Stimulated activated CD8-positive, alpha-beta memory T cell treated with anti-CD3 and anti-CD28 coated beads, Interleukin-4, amount 100 ng/mL, for 24 hours (primary cell): Measurements from ENCODE around the gene LRP6.
A peak's percentile ranks its signal among the peaks of the same experiment; 100 is the strongest.

Source experiments
- DNase-seq: peaks from one replicate; pipeline ENCODE4 v3.0.0-alpha.2; 2020; ENCODE audit warnings: low read depth

LRP6 gene

DNA sequence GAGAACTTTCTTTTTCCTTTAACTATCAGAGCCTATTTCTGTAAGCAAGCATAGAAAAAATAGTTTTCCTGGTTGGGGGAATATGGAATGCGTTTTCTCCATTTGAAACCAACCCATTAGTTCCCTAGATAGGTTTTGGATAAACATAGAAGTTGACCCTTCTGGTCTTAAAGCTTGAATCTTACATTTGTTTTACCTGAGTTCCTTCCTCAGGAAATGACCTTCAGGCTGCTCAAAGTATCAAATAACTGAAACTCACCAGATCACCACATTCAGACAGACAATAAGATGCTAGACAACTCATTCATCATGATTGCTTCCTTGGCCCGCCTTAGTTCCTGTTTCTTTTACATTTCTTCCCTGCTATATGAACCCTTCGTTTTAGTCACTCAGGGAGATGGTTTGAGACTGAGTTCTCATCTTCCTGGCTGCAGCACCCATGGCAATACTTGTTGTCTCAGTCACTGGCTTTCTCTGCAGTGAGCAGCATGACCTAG is 52.2 kb downstream of the LRP6 start:
- no peak for DNase-seq

DNA sequence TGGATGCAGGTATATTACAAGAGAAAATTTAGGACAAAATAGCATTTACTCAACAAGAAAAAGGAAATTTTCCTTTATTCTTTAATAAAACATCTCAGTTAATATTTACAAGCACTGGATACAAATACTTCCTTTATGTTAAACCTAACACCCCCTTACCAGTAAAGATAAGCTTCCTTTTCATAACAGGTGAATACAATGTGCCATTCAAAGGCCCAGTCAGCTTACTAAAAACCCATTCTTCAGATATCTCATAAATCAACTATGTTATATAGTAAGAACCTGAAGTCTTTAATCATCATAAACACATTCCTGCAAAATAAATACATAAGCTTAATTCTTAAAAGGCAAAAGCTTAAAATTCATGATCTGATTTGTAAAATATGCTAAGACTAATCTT is 52.6 kb downstream of the LRP6 start:
- no peak for DNase-seq

GRCh38 chr12:12212769-12213168 is 54.1 kb downstream of the LRP6 start:
- no peak for DNase-seq

DNA sequence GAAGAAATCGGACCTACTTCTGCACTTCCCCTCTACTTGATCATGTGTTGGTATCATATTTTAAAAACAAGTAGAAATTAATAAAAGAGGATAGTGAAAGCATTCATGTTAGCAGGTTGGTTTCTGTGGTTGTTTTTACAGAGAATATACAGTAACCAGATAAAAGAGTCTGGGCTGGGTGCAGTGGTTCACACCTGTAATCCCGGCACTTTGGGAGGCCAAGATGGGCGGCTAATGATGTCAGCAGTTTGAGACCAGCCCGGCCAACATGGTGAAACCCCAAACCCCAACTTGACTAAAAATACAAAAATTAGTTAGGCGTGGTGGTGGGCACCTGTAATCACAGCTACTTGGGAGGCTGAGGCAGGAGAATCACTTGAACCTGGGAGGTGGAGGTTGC is 55.9 kb downstream of the LRP6 start:
- DNase-seq, result peak; percentile 1

DNA sequence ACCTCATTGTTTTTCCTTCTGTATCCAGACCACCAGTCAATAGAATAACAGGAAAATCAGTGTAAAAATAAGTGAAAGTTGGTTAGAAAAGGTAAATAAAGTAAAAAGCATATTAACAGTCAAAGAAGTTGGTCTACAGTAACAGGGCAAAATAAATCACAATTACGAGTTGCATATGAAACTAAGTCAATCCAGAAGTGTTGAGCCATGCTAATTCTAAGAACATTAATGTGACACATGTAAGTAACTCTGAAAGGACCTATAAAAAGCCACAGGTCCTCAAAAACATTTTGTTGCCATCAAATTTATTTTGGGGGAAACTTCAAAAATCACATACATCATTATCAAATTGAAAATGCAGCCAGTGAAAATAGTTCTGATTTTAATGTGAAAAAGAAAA is 56.4 kb downstream of the LRP6 start:
- no peak for DNase-seq

- no peak for DNase-seq
Observed at GRCh38 chr12:12209675-12210074, 57.2 kb downstream of the LRP6 start.

DNA sequence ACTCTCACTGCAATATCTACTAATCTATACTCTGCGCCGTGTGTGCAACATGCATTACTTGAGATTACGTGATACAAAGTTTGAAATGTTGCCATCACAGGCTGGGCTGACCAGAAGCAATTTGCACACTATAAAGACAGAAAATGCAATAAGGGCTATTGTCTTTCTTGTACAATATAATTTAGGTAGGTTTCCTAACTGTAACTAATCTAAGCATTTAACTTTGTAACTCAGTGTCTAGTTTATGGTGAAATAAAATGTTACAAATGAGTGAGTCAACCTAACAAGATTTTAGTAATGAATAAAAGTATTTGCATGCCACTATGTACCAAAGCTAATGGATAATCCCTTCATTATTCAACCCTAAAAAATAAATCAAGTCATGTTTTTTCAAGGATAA is 57.8 kb downstream of the LRP6 start:
- no peak for DNase-seq

DNA sequence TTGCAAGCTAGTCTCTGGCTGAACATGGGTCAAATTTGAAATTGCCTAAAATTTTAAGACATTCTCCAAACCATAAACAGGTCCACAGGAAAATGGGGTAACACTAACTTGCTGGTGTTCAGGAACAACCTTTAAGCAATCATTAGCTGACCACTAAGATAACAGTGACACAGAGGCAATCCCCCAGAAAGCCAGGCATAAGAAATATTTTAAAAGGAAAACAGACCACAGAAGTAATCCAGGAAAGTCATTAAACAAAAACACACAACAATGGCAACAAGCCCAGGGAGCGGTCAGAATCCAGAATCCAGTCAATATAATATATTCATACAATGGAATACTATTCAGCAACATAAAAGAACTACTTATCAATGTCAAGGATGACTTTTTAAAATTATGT is 59.1 kb downstream of the LRP6 start:
- no peak for DNase-seq

DNA sequence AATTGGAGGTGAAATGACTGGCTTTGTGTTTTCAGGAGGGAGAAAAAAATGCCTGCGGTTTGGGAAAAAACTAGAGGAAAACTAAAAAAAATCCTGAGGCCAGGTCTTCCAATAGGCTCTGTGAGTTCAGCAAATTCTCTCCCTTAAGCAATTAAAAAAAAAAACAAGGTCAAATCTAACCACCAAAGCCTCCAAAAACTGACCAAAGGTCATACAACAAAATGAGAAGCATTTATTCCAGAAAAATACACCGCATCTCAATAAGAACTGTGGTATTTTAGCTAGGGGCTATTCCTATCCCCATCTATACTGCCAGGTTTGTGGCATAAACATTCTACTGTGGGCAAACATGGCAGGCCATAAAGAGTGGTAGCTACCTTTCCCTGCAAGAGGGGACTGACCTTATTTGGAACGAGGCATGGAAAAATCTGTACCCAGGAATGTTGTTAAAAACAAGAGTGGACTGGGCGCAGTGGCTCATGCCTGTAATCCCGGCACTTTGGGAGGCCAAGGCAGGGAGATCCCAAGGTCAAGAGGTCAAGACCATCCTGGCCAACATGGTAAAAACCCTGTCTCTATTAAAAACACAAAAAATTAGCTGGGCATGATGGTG is 60.0 kb downstream of the LRP6 start:
- no peak for DNase-seq

DNA sequence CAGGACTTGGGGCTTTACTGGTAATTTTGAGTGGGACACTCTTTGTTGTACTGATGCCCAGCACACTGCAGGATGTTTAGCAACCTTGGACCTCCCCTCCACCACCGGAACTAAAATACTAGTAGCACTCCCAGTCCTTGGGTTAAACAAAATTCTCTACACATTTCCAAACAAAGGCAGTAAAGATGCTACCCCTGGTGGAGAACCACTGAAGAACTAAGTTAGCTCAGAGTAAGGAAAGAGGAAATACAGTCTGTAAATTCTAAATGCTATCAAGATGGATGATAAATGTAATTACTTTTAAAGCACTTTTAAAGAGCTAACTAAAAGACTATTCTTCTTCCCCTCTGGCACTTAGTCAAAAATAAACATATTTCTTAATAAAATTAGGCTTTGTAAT is 64.1 kb downstream of the LRP6 start:
- no peak for DNase-seq

DNA sequence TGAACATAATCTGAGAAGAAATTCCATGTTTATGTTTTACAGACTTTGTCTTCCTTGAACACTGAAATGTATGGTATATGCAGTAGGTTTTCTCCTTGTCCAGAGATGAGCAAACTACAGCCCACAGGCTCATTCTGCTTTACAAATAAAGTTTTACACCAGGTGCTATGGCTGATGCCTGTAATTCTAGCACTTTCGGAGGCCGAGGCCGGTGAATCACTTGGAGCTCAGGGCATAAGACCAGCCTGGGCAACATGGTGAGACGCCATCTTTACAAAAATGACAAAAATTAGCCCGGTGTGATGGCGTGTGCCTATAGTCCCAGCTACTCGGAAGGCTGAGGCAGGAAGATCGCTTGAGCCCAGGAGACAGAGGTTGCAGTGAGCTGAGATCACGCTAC is 64.7 kb downstream of the LRP6 start:
- DNase-seq, result no peak

- DNase-seq, result no peak
Observed at GRCh38 chr12:12201274-12201758, 65.5 kb downstream of the LRP6 start.

- no peak for DNase-seq
Observed at GRCh38 chr12:12200363-12200762, 66.5 kb downstream of the LRP6 start.

DNA sequence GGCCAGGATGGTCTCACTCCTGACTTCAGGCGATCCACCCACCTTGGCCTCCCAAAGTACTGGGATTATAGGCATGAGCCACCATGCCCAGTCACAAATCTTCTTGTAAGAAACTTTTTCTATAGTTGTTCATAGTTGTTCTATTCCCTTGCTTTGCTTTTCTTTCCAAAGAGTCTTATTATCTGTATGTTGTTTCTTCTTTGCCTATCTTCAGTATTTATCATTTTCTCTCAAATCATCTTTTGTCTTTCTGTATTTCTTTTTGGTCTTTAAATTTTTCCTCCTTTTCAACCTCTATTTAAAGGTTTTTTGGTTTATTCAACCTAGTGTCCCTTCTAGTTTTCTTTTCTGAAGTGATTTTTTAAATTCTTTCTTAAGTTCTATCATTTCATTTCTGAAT is 68.7 kb downstream of the LRP6 start:
- no peak for DNase-seq

DNA sequence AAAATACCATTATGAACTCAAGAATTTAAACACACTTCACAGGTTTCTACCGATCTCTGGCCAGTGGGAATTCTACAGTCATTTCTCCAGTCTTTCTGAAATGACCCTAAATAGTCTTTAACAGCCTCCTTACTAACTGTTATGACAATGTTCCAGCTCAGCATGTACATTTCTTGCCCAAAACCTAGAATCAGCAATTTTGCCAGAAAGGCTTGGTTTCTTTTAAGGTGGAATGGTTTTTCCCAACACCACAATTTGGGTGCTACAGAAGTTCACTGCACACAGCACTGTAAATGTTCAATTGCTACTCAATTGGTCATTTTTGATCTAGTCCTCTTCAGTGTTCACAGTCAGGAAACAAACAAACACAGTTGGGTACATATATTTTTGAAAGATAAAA is 69.7 kb downstream of the LRP6 start:
- DNase-seq, result no peak

GRCh38 chr12:12195516-12195915 is 71.3 kb downstream of the LRP6 start:
- no peak for DNase-seq

- DNase-seq, result no peak
Observed at GRCh38 chr12:12195081-12195480, 71.8 kb downstream of the LRP6 start.

- no peak for DNase-seq
Observed at GRCh38 chr12:12194206-12194605, 72.6 kb downstream of the LRP6 start.

DNA sequence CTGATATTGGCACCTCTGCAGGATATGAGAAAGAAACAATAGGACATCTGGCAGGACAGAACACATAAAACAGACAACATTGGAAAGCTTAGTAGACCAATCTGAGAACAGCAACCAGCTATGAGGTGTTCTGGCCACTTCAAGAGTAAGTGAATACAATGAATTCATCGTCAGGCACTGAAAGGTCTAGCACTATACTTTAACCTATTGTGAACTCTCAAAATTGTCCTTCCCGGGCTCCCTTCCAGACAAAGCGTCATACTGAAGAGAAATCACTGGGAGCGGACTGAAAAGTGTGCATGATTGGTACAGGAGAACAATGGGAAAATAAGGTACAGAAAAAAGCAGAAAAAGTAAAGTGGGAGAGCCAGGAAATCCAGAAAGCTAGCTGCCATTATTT is 75.8 kb downstream of the LRP6 start:
- no peak for DNase-seq

GRCh38 chr12:12190087-12190809 is 76.6 kb downstream of the LRP6 start:
- DNase-seq, result no peak

DNA sequence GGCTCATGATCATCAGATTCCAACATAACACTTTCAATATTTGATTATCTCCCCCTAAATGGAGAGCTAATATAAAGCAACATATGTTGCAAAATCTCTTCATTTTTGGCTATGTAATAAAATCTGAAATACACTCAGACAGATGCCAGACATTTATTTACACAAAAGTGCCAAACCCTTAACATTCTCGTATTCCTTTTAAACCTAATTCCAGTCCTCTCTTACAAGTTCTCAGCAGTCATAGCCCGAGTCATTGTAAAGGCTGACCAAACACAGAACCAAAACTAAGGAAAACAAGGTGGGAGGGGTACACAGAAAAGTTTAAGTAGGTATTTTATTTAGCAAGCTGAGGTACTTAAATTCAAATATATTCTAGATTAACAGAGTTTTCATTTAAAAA is 81.4 kb downstream of the LRP6 start:
- DNase-seq, result no peak

GRCh38 chr12:12182703-12183365 is 84.0 kb downstream of the LRP6 start:
- no peak for DNase-seq

GRCh38 chr12:12181511-12181910 is 85.3 kb downstream of the LRP6 start:
- DNase-seq, result no peak
